H1 (cell line): Measurements from ENCODE around the gene RBFA. TPM values are rescaled to one million over a fixed set of nuclear protein-coding genes. Genes with fewer than 3 reads are reported as not detected.

Experiments
- BACH1 ChIP-seq: IDR thresholded peaks from 2 replicates; pipeline ENCODE4 v1.6.1; 2012; ENCODE audit warnings: low read length, improper control_type of control experiment
- BRCA1 ChIP-seq: IDR thresholded peaks from 2 replicates; pipeline ENCODE4 v1.6.1; 2012; ENCODE audit warnings: low read depth, low read length, improper control_type of control experiment
- CHD7 ChIP-seq: fragments of 300-600 bp; sonication (generic); IDR thresholded peaks from 2 replicates; pipeline ENCODE4 v1.7.1; 2012; ENCODE audit warnings: low read length, moderate library complexity, mild to moderate bottlenecking, inconsistent platforms; ENCODE audit not compliant: insufficient replicate concordance
- HDAC2 ChIP-seq, 2 experiments: fragments of 300-600 bp in 1 of 2; sonication (generic) in 1 of 2; IDR thresholded peaks; 2 replicates each; pipeline ENCODE4 v1.6.1; 2011 to 2012; ENCODE audit warnings: low read depth in 2 of 2, low read length in 2 of 2, mild to moderate bottlenecking in 2 of 2, moderate library complexity in 2 of 2, borderline replicate concordance in 1 of 2, inconsistent platforms in 1 of 2
- PHF8 ChIP-seq: fragments of 200-600 bp; sonication (generic); conservative IDR thresholded peaks from 2 replicates; pipeline ENCODE4 v1.7.1; 2012; ENCODE audit warnings: low read depth, mild to moderate bottlenecking, inconsistent platforms, low read length, moderate library complexity
- USF2 ChIP-seq: IDR thresholded peaks from 2 replicates; pipeline ENCODE4 v1.6.1; 2011; ENCODE audit warnings: low read length, improper control_type of control experiment
- ZNF274 ChIP-seq: IDR thresholded peaks from 2 replicates; pipeline ENCODE4 v1.7.0; 2012; ENCODE audit warnings: low read length, borderline replicate concordance; ENCODE audit errors: extremely low read depth
- polyA plus RNA-seq, 7 experiments: library from polyadenylated mRNA; depleted of rRNA in 3 of 7; stranded (reverse) in 5 of 7; unstranded in 2 of 7; fragments of >200 nt in 5 of 7; fragments of 200-250 nt in 2 of 7; gene quantifications; 1 replicate in 5 of 7; 2 replicates in 1 of 7; 4 replicates in 1 of 7; pipeline versions ENCODE4 v1.2.1 to v1.2.3, GENCODE V29; 2011 to 2013; ENCODE audit warnings: missing spikeins in 2 of 7, mixed read lengths in 2 of 7
- total RNA-seq: library from RNA; stranded (reverse); fragmentation: NEBNext Ultra II Directional; extraction: Animal tissue kit (Norgen Biotek cat#: 25700); gene quantifications from 2 replicates; pipeline ENCODE4 v1.2.1, GENCODE V29; 2021

The RBFA gene
- total and polyA plus RNA-seq, 2 of the 8 experiments (the other 6 are each of a cell fraction or from before 2014, with no cell fraction given) = 19.2 to 29.5 TPM

- TF ChIP-seq CHD7 = no peak
- no peak for TF ChIP-seq PHF8
- no peak for TF ChIP-seq HDAC2 (IDR thresholded peaks at IDR 0.05; ENCODE audit: borderline replicate concordance in 1 of 2, low read depth in 2 of 2, low read length in 2 of 2)
- TF ChIP-seq BACH1 = no peak
- no peak for TF ChIP-seq BRCA1
- no peak for TF ChIP-seq USF2
- no peak for TF ChIP-seq ZNF274
These were observed 12.8 kb downstream of the RBFA start (continued) for GRCh38 chr18:80046961-80047541.
